MCF 10A (cell line): Measurements from ENCODE around the gene RIN3. TPM values are rescaled to one million over a fixed set of nuclear protein-coding genes. Genes with fewer than 3 reads are reported as not detected.

Source experiments
- BruUV-seq: library from RNA; stranded (reverse); fragments of 400-500 nt; replicated peaks from 2 replicates; lab custom pipeline; 2021; lab: Mats Ljungman, UMichigan
- CTCF ChIA-PET: fragments of 300-600 bp; sonication (Branson Sonifier 250); formaldehyde crosslinking; extraction: SDS; loops from one replicate; lab custom pipeline; 2021; ENCODE audit warnings: antibody characterized with exemption, inconsistent platforms; lab: Yijun Ruan, JAX
- POLR2A ChIA-PET: fragments of 300-600, 350-650 bp; sonication (Branson Sonifier 250); formaldehyde crosslinking; extraction: SDS; loops from one replicate; lab custom pipeline; 2020; ENCODE audit warnings: antibody characterized with exemption, inconsistent platforms; lab: Yijun Ruan, JAX
- DNase-seq: peaks from one replicate; pipeline ENCODE4 v3.0.0-alpha.2; 2018; ENCODE audit not compliant: unreplicated experiment
- H3K27ac Mint-ChIP-seq: one replicate; pipeline ENCODE4 v1.8.0; 2022; ENCODE audit warnings: mild to moderate bottlenecking, low read depth, mixed read lengths; ENCODE audit not compliant: unreplicated experiment
- H3K27me3 Mint-ChIP-seq: one replicate; pipeline ENCODE4 v1.8.0; 2022; ENCODE audit warnings: mixed read lengths; ENCODE audit not compliant: insufficient read depth, unreplicated experiment
- H3K36me3 Mint-ChIP-seq: one replicate; pipeline ENCODE4 v1.8.0; 2022; ENCODE audit warnings: mild to moderate bottlenecking, moderate library complexity, mixed read lengths; ENCODE audit not compliant: insufficient read depth, unreplicated experiment
- H3K4me1 Mint-ChIP-seq: one replicate; pipeline ENCODE4 v1.8.0; 2022; ENCODE audit warnings: mixed read lengths; ENCODE audit not compliant: insufficient read depth, unreplicated experiment
- H3K4me3 Mint-ChIP-seq: one replicate; pipeline ENCODE4 v1.8.0; 2022; ENCODE audit warnings: mild to moderate bottlenecking, moderate library complexity, mixed read lengths; ENCODE audit not compliant: unreplicated experiment
- H3K9me3 Mint-ChIP-seq: one replicate; pipeline ENCODE4 v1.8.0; 2022; ENCODE audit warnings: mixed read lengths; ENCODE audit not compliant: unreplicated experiment
- CTCF ChIP-seq: fragments of 200-600 bp; IDR thresholded peaks from one replicate; pipeline ENCODE4 v1.8.0; 2022; ENCODE audit warnings: antibody characterized with exemption, mild to moderate bottlenecking; ENCODE audit not compliant: unreplicated experiment
- intact Hi-C: fragments of 100-400 bp; cut with micrococcal nuclease; formaldehyde crosslinking; loops from 2 replicates; pipeline ENCODE4 v1.14.1; 2022
- total RNA-seq: library from RNA; stranded (reverse); gene quantifications from 2 replicates; pipeline ENCODE4 v1.2.3, GENCODE V29; 2022

RIN3 gene
- total RNA-seq, 1 experiment from 2014 or later: 14.2 TPM

- H3K4me3 Mint-ChIP-seq: no peak overlapping the region
- H3K27ac Mint-ChIP-seq: no peak overlapping the region
- BruUV-seq: no TSS peak
- ChIA-PET POLR2A (interaction anchor here (1.0 to 2.2 kb wide), 3 partner anchors 9 to 478 kb away, joined by 3 to 12 read pairs (median 4); partner anchors contain the start of genes CPSF2 and NDUFB1), CTCF (interaction anchor here (0.6 to 1.1 kb wide), 3 partner anchors 11 to 107 kb away, joined by 3 read pairs; no protein-coding TSS in a partner anchor)
- H3K4me1 Mint-ChIP-seq: peaks cover 28% of the 10 kb centered on the region
- no peaks in the 10 kb centered on the region for H3K27me3 Mint-ChIP-seq
- H3K9me3 Mint-ChIP-seq: no peaks in the 10 kb centered on the region
- no peak for DNase-seq
- no peak for TF ChIP-seq CTCF
- intact Hi-C loops: loop anchor here (2.0 to 5.0 kb wide), 2 partner anchors 81 to 463 kb away; no protein-coding TSS in a partner anchor
- peaks cover 7% of the 10 kb centered on the region for H3K36me3 Mint-ChIP-seq
Measured at GRCh38 chr14:92599811-92600210, 86.2 kb downstream of the RIN3 start.

GRCh38 chr14:92600318-92601053 is 86.9 kb downstream of the RIN3 start:
- DNase-seq: peak; percentile 93
- Mint-ChIP-seq H3K4me1 (peaks cover 28% of the 10 kb centered on the region), H3K9me3 (no peaks in the 10 kb centered on the region), H3K36me3 (peaks cover 7% of the 10 kb centered on the region), H3K27me3 (no peaks in the 10 kb centered on the region), H3K27ac (no peak overlapping the region), H3K4me3 (no peak overlapping the region)
- intact Hi-C loops: loop anchor here (2.0 to 5.0 kb wide), 2 partner anchors 80 to 463 kb away; no protein-coding TSS in a partner anchor
- no peak for TF ChIP-seq CTCF
- ChIA-PET POLR2A (interaction anchor here (1.0 to 2.2 kb wide), 2 partner anchors 9 to 20 kb away, joined by 3 to 12 read pairs; no protein-coding TSS in a partner anchor), CTCF (interaction anchor here (0.6 to 1.1 kb wide), 3 partner anchors 11 to 126 kb away, joined by 3 read pairs; no protein-coding TSS in a partner anchor)
- BruUV-seq: no TSS peak

- Mint-ChIP-seq H3K4me1 (peaks cover 28% of the 10 kb centered on the region), H3K9me3 (no peaks in the 10 kb centered on the region), H3K36me3 (peaks cover 7% of the 10 kb centered on the region), H3K27me3 (no peaks in the 10 kb centered on the region), H3K27ac (no peak overlapping the region), H3K4me3 (no peak overlapping the region)
- BruUV-seq: no TSS peak
- ChIA-PET POLR2A (interaction anchor here (1.1 kb wide), 1 partner anchor 25 kb away, joined by 3 read pairs; no protein-coding TSS in a partner anchor), CTCF (interaction anchor here (0.7 kb wide), 3 partner anchors 89 to 1488 kb away, joined by 3 read pairs; no protein-coding TSS in a partner anchor)
- TF ChIP-seq CTCF: no peak
- intact Hi-C loops: loop anchor here (2.0 to 5.0 kb wide), 2 partner anchors 80 to 464 kb away; no protein-coding TSS in a partner anchor
- no peak for DNase-seq
Measured at GRCh38 chr14:92601131-92601710, 87.6 kb downstream of the RIN3 start.
